CD4-positive, alpha-beta T cell treated with Interleukin-4 for 1 hour (primary cell): ENCODE measurements around the gene ZCCHC14.

Experiments
- DNase-seq, 2 donors: peaks; one replicate each; pipeline ENCODE4 v3.0.0-alpha.2; 2020 to 2022

ZCCHC14 gene

DNA sequence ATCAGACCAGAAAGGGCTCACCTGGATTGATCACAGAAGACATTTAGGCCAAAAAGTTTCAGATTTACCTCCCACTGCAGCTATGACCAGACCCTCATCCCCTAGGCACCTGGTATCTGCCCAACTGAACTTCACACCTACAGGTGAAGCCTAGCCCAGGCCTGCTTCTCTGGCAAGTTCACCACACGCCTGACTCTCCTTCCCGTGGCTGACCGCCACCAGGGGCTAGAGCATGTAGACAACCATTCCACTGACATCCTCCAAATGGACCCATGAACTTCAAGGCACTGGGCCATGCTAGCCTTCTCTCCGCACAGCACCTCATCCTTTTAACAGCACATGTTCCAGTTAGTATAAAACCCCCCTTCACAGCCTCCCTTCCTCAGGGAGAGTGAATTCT, 18.8 kb downstream of the ZCCHC14 start:
- no peak for DNase-seq

DNA sequence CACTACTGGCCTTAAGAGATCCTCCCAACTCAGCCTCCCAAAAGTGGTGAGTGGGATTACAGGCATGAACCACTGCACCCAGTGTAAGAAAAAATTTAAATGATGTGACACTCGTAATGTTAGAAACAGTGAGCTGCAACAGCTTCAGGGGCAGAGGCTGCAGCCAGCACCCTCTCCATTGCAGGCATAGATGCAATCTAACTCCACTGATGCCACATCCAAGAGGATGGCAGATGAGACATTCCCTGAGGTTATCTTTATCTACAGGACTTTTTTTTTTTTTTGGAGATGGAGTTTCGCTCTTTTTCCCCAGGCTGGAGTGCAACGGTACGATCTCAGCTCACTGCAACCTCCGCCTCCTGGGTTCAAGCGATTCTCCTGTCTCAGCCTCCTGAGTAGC, 19.9 kb downstream of the ZCCHC14 start:
- DNase-seq = no peak

- DNase-seq = no peak
These were observed 20.6 kb downstream of the ZCCHC14 start for GRCh38 chr16:87472142-87472778.

DNA sequence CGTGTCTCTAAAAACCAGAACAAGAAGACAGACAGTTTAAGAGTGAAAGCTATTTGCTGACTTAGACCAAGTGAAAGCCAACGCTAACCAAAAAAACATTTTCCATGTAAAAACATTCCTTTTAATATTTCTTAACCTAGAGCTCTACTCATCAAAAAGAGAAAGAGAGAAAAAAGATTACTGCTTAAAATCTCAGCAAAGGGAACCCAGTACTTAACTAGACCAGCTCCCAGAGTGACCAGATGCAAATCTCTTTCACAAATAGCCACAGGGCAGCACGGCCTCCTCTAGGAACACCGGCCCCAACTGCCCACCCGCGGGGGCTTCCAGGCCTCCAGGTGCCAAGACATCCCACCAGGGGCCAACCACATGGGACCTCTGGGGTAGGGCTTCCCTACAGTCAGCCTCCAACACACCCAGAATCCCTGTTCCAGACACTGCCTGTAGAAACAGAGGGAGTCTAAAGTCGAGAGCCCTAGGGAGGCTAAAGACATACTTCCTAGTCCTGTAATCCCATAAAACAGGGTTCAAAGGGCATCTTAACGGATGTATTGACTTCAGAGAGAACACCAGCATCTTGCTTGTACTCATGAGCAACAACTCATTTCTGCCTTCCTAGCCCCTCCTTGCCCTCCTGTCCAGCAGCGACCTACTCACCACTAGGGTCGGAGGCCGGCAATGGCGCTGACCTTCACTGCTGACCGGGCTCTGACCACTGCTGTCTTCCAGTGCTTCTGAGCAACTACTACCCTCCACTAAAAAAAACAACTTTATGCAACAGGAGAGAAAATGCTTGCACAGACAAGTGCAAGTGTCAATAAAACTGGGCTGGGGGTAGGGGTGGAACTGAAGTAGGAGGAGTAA, 21.3 kb downstream of the ZCCHC14 start:
- no peak for DNase-seq

DNA sequence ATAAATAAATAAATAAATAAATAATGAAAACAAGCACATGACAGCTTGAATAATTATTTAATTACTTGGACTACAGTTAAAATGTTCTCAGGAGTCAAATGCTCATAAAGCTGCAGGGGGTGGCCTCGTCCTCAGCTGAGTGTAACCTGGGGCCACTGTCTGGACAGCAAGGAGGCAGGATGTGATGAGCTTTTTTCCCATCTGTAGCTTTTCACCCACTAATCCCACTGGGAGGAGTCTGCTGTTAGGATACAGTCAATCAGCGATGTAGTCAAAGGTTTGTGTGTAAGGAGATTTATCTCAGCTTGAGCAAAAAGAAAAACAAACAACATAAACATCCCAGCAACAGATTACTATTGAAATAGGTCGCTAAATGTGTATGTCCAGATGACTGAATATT, 22.5 kb downstream of the ZCCHC14 start:
- DNase-seq = no peak

GRCh38 chr16:87469169-87469568, 23.7 kb downstream of the ZCCHC14 start:
- no peak for DNase-seq

DNA sequence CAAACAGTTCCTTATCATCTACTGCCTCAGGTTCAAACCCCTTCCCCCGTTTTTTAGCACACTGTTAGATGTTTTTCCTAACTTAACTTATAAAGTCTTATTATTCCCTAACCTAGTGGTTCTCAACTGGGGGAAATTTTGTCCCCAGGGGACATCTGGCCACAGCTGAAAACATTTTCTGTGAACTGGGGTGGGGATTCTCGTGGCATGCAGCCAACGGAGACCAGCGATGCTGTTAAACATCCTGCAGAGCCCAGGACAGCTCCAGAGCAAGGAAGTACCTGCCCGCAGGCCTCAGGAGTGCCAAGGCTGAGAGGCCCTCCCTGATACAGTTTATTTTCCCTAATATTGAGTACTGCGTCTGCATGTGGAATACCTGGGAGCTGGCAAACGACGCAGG, 24.3 kb downstream of the ZCCHC14 start:
- DNase-seq = no peak

- DNase-seq = no peak
These were observed 25.8 kb downstream of the ZCCHC14 start for GRCh38 chr16:87466975-87467501.

DNA sequence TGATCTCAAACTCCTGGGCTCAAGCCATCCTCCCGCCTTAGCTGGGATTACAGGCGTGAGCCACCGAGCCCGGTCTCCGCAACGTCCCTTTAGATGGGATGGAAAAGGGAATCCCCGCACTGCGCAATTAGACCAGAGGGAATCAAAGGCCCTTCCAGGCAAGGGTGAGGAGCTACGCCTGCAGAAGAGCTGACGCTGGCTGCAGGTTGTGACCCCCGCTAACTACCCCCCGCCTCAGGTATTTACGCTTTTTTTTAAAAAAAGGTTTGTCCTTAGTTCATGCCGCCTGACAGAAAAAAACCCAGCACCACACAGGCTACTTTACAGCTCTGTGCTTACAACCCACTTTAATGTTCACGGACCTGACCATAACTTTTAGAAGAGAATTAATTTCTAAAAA, 26.9 kb downstream of the ZCCHC14 start:
- DNase-seq = no peak

GRCh38 chr16:87465306-87465705, 27.5 kb downstream of the ZCCHC14 start:
- DNase-seq = peak in 1 of 2 donors; percentile 54

GRCh38 chr16:87464691-87465300, 28.0 kb downstream of the ZCCHC14 start:
- DNase-seq = peak; percentile 13 to 61

DNA sequence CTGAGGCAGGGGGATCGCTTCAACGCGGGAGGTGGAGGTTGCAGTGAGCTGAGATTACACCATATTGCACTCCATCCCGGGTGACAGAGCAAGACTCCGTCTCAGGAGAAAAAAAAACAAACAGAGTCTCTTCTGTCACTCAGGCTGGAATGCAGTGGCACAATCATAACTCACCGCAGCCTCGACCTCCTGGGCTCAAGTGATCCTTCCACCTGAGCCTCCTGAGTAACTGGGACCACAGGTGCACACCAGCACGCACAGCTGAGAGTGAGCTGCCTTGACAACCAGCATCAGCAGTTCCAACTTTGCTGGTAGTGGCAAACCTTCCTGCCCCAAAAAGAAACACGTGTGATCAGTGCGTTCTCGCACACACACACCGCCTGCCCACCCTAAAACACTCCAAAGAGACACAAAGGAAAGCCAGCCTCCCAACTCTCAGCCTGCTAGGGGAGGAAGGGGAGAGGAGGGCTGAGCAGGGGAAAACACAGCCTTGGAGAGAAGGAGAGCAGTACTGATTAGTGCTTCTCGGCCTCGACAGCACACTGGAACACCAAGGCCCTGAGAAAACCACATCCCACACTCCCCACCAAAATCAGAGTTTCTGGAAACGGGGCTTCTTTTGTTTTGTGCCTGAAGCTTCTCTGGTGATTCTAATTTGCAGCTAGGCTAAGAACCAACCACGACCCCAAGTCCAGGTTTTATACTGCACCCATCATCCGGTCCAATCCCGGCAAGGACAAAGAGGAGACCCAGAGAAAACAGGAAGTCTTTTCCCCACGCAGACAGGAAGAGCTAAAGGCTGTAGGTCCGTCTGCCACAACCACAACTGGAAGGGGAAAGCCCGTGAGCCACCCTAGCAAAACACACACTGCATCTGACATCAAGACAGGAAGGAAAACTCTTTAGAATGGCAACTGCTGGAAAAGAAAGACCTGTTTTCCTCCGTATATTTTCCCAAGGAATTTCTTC, 28.8 kb downstream of the ZCCHC14 start:
- peak; percentile 35 to 60 for DNase-seq

GRCh38 chr16:87461466-87461991, 31.3 kb downstream of the ZCCHC14 start:
- peak; percentile 11 to 26 for DNase-seq

- DNase-seq = no peak
These were observed 31.9 kb downstream of the ZCCHC14 start for GRCh38 chr16:87460936-87461335.

GRCh38 chr16:87459833-87460232, 33.0 kb downstream of the ZCCHC14 start:
- DNase-seq = no peak

DNA sequence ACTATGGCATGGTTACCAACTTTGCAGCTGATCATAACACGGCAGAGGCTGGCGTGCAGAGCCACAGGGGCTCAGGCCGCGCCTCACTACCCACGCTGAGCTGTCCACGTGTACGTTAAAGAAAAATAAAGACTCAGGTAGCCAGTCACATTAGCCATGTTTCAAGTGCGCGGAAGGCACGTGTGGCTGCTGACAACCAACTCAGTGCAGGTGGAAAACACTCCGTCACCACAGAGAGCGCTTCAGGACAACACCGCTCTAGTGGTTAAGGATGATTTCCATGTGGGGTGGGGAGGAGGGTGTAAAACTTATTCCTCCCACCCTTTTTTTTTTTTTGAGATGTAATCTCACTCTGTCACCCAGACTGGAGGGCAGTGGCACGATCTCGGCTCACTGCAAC, 33.8 kb downstream of the ZCCHC14 start:
- DNase-seq = no peak

DNA sequence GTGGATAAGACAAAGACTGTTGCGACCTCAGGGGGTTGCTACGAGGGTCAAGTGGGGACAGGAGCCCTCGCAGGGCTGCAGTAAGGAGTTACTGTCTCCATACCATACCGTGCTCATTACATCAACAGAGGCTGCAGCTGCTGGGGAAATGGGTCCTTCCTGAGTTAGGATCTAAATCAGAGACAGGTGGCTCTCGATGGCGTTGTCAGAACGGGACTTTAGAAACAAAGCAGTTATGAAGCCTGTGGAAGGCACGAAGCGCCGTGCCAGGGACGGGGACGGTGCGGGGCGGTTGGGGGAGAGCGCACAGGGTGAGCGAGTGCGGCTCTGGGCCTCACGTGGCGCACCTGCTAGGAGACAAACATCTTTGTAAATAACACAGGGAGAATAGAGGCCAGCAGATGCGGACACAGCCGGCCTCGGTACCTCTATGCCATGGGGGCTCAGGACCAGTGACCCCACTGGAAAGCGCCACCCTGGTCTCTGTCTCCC, 34.4 kb downstream of the ZCCHC14 start:
- DNase-seq = no peak

DNA sequence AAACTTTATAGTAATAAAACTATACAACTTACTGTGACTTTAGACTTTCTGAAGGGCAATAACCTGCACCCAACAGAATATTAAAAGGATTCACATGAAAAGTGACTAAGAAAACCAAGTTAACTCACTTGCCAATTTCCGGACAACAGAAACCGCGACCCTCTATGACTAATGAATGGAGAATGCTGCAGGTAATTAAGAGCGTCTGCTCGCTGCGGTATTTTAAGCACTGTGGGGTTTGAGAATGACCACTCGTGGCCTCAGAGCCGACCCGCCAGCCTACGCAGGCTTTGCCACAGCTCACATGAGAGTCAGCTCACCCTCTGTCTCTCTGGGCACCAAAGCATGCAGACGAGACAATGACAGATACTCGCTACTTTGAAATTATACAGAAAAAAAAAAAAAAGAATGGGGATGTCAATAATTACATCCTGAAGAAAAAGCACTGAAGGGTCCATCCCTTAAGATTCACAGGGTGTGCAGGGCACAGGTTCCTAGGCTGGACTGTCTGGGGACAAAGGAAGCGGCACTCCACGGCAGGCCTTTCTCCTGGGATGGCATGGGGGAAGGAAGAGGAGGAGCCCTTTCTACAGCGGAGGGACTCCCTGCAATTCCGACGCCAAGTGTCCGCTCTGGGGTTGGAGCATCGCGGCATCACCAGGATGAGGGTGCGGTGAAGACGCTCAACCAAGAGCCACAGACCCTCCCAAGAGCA, 35.0 kb downstream of the ZCCHC14 start:
- DNase-seq = no peak

DNA sequence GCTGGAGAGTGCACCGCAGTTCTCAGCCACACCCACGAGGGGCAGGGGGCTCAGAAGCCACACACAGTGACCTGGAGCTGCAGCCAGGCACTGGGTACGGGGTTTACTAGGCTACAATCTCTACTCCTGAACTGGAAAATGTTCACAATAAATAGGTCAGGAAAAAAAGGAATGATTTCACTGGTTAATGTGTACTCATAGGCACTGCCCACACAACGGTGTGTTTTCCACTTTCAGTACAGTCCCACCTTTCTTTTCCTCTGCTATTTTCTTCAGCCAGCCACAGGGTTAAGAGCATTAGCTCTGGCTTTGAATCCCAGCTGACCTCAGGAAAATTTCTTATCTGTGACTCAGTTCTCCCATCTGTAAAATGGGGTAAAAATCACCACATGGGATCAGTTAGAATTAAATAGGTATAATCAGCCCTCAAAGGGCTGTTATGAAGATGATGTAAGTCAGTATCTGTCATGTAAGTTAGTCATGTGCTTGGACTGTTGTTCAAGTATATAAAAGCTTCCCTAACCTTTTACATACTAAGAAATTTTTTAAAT, 35.7 kb downstream of the ZCCHC14 start:
- no peak for DNase-seq

- no peak for DNase-seq
These were observed 38.4 kb downstream of the ZCCHC14 start for GRCh38 chr16:87454391-87454790.

DNA sequence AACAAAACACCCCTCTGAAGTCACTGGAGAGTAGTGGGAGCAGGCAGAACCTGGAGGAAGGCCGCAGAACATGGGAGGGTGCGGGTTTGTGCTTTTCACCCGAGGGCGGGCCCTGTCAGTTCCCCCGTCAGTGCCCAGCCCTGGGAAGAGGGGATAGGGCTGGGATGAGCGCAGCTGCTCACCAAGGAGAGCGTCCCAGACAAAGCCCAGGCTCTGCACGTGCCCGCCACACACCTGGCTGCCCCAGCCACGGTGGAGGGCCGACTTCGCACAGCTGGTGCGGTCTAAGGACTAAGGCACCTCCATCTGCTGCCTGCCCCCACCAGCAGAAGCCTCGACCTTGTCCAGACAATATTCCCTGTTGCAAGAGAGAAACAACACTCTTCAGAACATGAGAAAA, 39.5 kb downstream of the ZCCHC14 start:
- DNase-seq = no peak
